CD4-positive, alpha-beta T cell treated with Interleukin-4 for 4 hours (primary cell): ENCODE data around the gene TRIM29.

Source experiments
- DNase-seq: peaks from one replicate; pipeline ENCODE4 v3.0.0-alpha.2; 2020

TRIM29 gene

DNA sequence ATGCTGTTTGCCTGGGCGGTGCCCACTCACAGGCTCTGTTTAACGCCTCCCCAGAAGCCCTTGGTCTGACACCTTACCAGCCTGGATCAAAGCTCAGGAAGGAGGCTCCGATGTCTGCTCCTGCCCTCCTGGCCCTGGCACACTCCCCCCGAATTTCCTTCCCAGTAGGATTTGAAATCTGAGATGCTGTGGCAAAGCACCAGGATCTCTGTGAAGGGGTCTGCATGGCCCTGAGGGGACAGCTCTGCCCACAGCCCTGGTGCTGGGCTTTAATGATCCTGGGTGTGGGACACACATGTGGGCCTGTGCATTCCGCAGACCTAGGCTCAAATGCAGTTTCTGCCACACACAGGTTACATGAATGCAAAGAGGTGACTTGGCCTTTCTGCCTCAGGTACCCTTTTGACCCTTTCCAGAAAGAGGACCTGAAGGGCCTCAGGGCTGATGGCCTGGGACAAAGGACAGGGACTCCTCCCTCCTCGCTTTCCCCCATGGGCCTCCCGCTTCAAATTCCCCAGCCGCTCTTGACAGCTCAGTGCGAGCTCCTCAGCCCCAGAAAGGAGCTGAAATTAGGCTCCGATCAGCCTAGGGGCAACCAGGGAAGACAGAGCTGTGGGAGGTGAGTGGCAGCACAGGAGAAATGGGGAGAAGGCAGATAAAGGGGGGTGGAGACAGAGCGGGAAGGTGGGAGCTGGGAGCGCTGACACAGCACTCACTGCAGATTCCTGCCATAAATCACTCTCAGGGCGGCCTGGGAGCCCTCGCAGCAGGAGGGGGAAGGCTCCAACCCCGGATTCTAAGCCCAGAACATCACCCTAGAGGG is 41.3 kb downstream of the TRIM29 start:
- DNase-seq, result no peak

DNA sequence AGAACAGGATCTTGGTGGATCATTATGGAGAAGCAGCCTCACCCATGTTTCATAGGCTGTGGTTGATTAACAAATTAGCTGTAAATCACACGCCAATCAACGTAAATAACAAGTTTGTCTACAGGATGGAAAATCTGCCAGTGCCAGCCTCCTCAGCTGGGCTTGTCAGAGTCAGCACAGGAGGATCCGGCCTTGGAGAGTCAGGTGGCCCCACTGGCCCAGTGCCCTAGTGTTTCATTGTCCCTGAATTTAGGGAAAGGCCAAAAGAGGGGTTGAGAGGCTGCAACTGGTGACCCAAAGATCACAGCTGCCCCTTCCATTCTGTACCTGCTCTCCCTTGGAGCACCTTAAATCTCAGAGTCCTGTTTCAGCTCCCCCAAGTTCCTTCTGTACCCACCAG is 42.4 kb downstream of the TRIM29 start:
- DNase-seq, result no peak

DNA sequence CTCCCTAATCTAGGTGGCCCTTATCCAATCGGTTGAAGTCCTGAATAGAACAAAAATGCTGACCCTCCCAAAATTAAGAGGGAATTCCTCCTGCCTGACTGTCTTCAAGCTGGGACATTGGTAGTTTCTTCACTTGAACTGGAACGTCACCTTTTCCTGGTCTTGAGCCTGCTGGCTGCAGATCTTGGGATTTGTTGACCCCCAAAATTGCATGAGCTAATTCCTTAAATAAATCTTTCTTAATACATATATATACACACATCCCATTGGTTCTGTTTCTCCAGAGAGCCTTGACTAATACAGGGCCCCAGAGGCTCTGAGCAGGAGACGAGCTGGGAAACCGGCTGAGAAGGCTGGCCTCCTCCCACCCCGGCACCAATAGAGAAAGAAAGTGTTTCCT is 46.2 kb downstream of the TRIM29 start:
- DNase-seq, result no peak

DNA sequence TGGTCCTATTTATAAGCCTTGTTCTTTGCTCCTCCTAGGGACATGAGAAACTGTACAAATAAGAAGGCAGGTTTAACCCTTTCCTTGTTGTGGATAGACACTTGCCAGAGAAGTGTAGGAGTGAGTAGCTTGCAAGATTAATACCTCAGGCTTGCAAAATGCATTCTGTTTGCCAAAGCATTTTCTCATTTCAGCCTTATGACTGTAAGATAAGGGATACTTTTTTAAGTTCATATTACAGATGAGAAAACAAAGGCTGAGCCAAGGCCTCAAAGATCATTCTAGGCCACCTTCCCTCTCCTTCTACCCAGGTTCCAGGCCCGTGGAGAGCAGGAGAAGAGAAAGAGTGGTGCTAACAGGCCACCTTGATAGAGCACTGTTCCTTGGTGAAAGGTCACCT is 46.8 kb downstream of the TRIM29 start:
- no peak for DNase-seq

DNA sequence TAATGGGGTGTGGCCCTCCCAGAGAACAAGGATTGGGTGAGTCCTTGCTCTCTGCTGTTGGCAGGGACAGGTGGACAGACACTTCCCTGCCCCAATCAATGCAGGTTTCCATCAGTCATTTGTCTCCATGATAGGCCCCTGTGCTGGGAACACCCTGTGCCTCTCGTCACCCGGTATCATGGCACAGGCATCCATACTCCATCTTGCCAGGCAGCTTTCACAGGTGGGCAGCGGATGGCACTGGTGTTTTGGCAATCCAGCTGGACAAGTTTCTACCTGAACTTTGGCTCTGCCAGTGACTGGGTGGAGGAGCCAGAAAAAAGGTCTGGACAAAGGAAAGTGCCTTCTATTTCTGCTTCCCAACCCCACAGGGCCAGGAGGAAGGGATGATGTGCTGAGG is 47.5 kb downstream of the TRIM29 start:
- DNase-seq, result no peak

DNA sequence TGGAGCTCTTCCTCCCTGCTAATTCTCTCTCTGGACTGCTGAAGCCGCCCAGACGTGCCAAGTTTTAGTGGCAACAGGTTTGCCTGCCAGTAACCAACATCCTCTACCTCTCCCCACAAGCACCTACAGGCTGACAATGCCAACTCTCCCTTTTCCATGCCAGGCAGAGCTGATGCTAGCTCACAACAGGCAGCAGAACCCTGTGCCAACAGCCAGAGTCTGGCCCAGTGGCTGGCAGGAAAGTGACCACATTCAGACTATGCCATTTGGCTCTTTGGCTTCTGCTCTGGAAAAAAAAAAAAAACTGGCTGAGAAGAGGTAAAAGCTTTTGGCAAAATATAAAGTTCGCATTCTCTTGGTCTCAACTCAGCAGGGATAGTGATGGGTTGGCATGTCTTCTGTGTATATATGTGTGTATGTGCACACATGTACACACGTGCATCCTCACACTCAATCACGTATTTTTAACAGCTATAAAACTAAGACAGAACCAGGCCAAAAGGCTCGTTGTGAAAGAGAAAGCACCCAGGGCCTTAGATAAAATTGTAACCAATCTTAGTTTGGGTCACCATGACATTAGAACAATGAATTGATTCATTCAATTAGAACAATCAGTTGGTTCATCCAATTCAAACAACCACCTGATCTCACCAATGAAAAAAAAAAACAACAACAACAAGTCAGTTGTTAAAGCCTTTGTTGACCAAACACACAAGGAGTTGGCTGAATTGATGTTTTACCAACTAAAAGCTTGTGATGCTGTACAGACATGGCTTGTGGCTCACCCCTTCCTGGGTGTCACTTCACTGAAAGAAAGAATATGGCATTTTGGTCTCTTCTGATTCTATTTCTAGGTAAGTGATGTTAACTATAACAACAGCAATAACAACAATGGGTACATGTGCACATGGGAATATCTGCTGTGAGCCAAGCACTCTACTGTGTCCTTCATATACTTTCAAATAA is 48.6 kb downstream of the TRIM29 start:
- DNase-seq, result no peak

DNA sequence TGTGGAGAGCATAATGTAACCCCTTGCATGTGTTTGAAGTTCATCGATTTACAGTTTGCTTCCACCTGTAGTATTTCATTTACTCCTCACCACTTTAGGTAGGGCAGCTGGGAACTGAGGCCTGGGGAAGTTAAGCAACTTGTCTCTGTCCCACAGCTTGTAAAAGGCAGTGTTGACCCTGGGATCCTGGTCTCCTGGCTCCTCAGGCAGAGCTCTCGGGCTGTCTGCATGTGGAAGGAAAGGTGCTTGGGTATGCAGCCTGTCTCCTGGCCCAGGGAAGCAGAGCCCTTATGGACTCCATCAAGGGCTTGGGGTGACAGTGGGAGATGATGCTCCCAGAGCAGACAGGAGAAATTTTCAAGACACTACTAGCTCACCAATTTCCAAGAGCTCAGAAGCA is 49.9 kb downstream of the TRIM29 start:
- DNase-seq, result no peak

DNA sequence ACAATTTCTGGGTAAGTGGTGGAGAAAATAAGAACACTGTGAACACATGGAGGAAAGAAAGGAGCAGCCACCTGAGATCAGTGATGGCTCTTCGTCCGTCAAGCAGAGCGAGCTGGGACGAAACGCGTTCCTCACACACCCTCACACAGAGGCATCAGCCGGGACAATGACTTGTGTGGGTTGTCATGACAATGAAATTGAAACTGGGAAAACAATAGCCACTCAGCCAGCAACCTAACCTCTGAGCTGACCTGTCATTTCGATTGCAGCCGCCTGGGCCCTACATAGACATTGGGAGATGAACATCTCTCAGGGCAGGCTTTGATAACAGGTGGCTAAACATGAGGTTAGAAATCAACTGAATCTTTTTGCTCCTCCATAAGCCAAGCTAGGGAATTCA is 51.3 kb downstream of the TRIM29 start:
- DNase-seq, result no peak

DNA sequence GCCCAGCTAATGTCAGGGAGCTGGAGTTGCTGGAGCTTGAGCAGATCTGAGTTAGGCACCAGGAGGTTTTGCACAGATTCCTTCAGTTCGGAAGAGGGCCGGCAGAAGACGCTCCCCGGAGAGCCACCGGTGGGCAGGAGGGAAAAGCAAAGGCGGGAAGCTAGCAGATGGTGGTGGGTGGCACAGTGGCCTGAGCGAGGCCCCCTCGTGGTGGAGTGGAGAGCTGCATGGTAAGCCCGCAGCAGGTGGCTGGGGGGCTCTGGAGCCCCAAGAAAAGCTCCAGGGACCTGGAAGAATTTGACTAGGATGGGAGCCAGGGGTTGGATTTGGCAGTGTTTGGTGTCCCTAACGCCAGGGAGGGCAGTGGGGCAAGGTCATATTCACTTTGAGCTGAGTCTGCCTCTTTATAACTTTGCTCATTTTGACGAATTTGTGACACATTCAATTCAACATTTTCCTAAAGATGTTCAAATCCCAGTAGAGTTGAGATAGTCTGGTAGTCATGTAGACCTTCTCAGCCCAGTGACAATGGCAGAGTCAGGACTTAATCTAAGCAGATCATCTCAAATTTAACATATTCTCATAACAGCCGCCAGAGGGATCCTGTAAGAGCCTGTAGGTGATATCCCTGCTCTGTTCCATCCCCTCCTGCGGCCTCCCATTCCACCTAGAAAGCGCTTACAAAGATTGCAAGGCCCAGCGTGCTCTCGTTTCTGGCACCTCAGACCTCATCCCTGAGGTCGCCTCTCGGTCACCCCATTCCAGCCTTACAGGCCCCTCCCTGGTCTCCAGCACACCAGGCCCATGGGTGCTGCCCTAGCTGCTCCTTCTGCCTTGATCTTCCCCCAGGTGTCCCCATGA is 57.9 kb downstream of the TRIM29 start:
- no peak for DNase-seq

DNA sequence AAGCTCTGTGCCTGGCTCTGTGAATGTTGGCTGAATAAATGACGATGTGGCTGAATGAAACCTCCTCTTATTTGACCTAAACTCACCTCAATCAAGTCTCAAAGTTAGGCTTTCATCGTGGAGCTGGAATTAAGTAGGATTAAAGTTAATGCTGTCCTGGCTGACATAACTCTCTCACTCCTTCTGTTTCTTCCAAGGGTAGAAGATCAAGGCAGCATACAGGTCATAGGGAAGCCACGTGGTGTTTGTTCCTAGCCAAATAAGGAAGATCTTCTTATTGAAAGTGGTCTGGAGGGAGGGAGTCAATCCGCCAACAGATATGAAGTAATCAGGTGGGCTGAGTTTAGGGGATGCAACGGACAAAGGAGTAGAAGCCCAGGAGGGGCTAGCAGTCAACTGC is 59.5 kb downstream of the TRIM29 start:
- DNase-seq, result no peak

DNA sequence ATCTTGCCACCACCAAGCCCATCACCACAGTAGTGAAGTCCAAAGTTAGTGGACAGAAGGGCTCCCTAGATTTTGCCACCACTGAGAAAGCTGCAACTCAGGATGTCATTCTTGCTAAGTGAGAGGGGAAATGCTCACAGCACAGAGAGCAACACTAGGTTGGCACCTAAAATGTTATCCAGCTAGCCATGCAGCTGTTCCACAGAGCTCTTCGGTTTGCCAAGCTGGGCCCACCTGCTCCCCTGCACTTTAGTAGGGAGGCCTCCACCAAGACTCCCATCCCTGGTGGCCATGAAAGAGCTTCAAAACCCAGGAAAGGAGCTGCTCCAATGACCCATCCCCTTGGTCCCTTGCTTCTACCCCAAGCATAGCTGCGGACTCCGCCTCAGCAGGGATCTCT is 63.8 kb downstream of the TRIM29 start:
- DNase-seq, result no peak

DNA sequence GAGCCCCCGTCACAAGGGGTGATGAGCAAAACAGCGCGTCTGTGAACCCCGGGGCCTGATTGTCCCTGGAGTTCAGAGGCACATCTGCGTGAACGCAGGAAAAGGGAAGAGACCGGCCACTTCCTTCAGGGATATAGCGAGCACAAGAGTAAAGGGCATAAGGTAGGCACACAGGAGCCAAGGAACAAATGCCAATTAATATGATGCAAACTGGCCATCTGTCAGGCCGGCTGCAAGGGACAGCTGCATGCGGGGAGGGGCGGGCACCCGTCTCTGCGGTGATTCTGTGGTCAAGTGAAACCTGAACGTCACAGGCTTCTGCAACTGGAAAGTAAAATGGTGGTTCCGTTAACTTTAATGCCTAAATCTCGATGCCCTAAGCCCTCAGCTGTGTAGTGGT is 64.7 kb downstream of the TRIM29 start:
- no peak for DNase-seq

DNA sequence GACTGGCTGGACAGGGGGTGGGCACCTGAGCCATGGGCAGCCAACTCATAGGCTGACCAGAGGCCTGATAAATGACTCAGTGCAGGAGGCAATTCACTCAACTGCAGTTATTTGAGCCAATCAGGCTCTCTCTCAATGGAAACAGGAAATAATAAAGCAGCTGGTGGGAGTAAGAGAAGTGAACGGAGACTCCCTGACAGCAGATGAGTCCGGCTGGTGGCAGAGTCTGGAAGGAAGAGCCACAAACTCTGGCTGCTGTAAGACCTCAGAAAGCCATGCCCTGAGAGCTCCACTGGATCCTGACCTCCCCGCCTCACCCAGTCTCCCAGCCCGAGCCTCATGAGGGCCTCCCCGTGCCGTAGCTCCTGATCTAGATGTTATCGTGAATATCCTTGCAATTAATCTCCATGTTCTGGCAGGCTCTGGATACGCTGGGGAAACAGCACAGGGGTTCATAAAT is 69.8 kb downstream of the TRIM29 start:
- DNase-seq, result no peak

DNA sequence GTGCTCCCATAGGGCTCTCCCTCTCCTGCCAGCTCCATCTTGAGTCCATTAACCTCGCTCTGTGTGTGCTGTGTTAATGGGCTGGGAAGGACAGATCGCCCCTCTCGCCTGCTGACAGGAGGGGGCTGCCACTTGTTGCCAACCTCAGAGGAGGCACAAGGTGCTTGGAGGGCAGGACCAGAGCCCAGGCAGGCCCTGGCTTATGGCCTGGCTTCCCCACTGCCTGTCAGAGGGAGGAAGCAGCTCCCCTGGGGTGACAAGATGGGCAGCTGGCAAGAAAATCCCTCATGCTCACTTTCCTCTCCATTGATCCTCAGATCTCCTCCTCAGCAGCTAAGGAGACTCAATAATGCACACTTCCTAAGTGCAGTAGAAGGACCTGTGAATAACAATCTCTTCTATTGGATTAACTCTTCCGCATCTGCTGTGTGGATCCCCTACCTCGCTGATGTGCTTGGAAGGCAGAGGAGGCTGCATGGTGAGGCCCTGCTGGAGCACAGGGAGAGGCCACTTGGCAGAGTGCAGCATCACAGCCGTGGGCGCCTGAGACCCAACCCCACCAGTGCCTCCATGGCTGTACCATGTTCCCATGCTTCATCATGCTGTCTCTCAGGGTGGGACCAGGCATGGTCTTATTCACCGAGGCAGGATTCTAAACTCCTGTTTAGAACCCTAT is 70.3 kb downstream of the TRIM29 start:
- DNase-seq, result no peak

DNA sequence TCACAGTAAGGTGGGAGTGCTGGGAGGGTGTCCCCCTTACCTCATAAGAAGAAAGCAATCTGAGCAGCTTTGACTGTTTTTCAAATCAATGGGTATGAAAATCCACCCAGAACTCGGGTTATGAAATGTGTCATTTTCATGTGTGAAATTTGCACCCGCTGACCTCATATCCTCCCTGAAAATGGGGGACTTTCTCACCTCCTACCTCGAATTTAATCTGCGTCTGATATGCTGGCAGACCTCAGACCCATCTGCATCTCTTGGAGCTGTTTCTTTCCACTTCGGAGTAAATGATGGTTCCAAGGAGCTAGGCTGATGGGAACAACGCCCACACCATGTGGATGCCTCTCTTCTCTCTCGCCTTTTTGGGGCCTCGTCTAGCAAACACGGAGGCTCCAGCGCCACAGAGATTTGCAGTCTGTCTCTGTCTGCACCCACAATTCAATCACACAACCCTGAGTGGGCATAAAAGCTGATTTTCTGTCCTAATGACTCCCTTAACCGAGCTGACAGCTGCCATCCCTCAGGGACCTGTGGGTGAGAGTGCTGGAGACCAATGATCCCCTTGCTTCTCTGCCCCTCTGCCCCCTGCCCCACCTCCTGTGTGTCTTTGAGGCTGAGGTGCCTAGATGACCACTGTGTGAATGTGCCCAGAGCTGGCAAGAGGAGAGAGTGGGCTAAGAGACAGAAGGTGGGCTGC is 71.0 kb downstream of the TRIM29 start:
- no peak for DNase-seq

DNA sequence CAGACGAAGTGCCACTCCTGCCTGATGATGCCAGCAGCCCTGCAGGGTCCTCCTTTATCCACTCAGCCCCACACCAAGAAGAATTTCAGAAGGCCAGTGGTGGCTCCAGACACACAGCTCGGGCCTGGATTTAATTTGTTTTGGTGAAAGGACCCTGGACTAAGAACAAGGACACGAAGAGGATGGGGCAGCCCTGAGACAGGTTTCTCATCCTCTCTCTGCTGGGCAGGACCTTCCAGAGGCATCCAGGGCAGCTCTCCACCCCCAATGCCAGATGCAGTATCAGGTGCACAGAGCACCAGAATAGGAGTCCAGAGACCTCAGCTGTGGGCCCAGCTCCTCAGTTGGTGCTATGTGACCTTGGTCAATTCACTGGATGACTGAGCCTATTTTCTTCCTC is 72.0 kb downstream of the TRIM29 start:
- no peak for DNase-seq

DNA sequence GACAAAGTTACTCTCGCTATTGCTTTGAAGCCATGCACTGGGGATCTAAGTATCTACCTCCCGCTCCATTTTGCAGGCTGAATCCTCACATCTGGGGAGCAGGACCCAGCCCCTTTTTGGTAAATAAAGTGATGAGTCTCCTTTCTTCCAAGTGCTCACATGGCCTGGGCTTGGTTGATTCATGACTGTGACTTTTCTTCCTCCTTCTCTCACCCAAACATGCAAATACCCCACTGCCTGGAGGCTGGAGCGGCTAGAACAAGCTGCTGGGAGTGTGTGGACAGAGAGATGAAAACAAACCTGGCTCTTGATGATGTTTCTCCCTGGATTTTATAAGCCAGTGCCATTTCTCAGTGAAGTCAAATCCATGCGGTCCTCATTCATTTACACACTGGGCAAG is 72.7 kb downstream of the TRIM29 start:
- no peak for DNase-seq

DNA sequence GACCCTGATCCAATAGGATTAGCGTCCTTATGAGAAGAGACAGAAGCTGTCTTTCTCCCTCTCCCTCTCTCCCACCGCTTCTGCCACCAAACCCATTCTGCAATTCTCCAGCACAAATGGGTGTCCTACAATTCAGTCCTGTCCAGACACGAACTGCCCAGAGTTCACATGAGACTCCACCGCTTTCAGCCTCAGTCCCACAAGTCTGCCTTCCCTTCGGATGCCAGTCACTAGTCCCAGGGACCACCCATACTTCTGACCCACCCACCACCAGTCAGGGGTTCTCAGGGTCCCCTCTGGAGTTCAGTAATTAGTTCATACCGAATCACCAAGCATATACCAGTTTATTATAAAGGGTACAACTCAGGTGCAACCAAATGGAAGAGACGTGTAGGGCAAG is 73.6 kb downstream of the TRIM29 start:
- DNase-seq, result no peak

DNA sequence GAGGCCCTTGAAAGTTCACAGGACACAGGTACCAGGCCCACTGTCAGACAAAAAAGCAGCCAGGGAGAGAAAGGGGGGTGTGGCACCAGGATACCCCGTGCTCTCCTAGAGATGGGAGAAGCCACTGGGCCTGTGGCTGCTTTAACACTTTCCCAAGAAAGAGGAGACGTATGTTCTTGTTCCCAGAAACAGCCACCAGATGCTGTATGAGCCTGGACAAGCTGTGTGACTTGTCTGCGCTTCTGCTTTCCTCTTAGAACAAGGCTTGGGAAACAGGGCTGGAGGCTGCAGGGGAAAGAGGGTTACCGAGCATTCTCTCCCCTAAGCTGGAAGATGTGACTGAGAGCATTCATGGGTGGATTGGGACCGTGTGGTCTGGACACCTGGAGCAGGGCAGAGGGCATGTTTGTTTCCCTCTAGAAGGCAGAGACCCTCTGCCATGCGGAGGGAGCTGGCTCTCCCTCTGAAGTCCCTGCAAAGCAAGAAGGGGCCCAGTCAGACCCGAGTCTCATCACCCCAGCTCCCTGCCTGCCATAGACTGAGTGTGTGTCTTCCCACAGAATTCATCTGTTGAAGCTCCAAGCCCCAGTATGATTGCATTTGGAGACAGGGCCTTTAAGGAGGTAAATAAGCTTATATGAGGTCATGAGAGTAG is 74.1 kb downstream of the TRIM29 start:
- DNase-seq, result no peak

DNA sequence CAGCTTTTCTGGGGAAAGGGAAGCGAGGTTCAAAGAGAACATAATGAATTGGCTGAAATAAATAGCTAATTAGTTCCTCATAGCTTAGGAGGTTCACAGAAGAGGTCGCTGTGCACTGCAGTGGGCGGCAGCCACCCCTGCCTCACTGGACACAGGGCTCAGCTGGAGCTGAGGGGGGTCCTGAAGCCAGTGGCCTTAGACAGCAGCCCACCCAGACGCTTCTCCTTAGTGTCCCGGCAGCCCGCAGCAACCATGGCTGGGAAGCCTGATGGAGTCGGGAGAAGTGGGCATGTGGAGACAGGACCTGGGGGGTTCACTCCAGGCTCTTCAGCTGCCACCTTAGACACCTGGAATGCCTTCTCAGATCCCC is 75.4 kb downstream of the TRIM29 start:
- DNase-seq, result no peak
